Left forelimb (tissue), 1 donor: ENCODE results near the gene CREBRF.

Experiments used
- DNase-seq: peaks from one replicate; pipeline ENCODE4 v3.0.0-alpha.2; 2018; ENCODE audit warnings: low spot score

Gene CREBRF

GRCh38 chr5:173158366-173158765 is 102.2 kb downstream of the CREBRF start:
- DNase-seq, result no peak

DNA sequence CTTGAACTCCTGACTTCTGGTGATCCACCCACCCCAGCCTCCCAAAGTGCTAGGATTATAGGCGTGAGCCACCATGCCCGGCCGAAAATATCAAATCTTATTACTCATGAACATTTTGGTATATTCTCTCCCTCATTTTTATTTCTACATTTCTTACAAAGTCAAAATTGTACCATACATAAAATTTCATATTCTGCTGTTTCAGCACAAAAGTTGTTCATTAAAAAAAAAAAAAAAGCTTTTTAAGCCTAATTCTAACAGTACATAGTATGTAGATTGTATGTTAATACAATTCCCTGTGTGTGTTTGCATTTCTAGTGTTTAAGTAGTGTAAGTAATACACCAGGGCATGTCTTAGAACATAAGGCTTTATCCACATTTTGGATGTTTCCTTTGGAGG is 103.1 kb downstream of the CREBRF start:
- DNase-seq, result no peak

DNA sequence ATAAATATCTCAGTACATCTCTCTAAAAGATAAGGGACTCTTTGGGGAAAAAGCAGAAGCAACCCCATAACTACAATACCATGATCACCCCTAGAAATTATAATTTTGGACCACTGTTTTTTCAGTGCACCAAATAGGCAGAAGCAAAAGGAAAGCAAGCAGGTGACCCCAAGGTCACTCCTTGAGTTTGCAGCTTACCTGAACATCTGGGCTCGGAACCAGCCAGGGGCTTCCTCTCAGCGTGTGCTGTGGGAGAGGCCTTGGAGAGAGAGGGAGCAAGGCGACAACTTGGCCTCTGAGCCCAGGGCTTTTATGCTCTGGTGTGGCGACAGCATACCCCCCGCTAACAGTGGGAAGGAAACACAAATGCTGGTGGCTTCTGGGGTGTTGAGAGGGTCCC is 105.0 kb downstream of the CREBRF start:
- no peak for DNase-seq

- no peak for DNase-seq
Observed at GRCh38 chr5:173163219-173163618, 107.1 kb downstream of the CREBRF start.

DNA sequence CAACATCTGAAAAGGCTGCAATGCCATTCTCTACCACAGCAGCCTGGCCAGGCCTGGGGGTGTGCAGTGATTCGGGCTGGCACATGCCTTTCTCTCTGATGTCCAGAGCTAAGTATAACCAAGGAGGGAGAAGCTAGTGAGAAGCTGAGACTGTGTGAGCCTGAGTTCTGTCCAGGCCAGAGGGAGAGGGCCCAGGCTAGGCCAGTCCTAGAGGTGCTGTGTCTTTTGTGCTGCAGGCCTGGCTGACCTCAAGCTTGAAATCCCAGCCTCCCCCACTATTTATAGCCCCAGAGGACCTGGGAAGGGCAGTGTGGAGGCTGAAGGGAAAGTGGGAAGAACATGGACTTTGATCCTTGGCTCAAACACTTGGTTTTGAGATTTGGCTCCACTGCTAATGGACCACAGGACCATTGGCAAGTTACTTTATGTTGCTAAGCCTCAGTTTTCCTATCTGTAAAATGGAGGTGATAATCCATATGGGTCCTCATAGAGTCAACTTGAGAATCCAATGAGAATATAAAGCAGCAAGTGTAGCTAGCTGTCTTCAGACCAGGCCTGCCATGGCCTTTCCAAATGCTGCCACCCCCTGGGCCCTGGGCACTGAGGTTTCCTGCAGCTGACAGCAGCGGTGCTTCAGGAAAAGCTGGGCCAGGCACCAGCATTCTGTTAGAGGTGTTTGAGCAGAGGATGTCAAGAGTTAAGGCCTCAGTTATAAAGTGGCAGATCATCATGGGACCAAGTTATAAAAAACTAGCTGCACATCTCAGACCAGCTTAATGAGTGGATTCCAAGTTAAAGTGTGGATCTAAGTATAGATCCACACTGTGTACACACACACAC is 109.2 kb downstream of the CREBRF start:
- DNase-seq, result no peak

- no peak for DNase-seq
Observed at GRCh38 chr5:173172166-173172565, 116.0 kb downstream of the CREBRF start.

- DNase-seq, result no peak
Observed at GRCh38 chr5:173175523-173175922, 119.4 kb downstream of the CREBRF start.

DNA sequence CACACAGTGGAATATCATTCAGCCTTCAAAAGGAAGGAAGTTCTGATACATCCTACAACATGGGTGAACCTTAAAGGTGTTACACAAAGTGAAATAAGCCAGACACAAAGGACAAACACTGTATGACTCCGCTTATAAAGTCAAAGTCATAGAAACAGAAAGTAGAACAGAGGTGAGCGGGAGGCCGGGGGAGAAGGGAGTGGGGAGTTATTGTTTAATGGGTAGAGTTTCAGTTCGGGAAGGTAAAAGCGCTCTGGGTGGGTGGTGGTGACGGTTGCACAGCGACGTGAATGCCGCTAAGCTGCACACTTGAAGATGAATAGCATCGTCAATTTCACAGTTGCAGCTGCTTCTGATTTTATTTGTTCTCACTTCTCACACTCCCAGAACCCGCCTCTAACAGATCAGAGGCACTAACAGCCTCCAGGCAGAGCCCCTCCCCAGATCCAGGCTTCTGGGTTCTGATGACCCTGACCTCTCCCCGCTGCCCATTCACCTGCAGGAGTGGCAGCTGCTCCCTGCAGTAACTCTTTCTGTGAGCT is 122.3 kb downstream of the CREBRF start:
- no peak for DNase-seq

DNA sequence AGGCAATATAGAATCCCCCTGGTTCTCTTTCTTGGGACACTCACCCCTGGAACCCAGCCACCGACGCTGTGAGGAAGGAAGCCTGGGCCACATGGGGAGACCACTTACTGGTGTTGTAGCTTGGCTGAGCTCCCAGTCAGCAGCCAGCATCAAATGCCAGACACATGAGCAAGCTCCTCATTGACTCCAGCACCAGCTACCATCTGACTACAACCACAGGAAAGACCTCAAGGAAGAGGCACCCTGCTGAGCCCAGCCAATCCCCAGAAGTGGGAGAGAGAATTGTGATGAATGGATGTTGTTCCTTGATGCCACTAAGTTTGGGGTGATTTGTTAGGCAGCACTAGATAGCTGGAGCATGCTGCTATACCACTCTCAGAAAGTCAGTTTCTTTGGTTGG is 124.2 kb downstream of the CREBRF start:
- no peak for DNase-seq

GRCh38 chr5:173187054-173187743 is 131.0 kb downstream of the CREBRF start:
- no peak for DNase-seq

DNA sequence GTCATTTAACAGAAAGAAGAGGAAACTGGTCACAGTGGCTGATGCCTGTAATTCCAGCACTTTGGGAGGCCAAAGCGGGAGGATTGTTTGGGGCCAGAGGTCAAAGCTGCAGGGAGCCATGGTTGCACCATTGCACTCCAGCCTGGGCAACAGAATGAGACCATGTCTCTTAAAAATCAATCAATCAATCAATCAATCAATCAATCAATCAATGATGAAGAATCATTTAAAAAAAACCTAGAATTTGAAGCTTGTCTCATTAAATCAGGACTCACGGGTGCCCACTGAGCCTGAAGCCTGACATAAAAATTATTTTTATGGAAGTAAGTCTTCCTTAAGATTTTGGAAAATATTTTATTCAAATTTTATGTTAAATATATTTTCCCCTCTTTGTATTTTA is 132.1 kb downstream of the CREBRF start:
- no peak for DNase-seq
